Left kidney (tissue), 2 donors: ENCODE data around the gene RPL10A. TPM values are rescaled to one million over a fixed set of nuclear protein-coding genes. Genes with fewer than 3 reads are reported as not detected.

ENCODE experiments used
- DNase-seq: peaks from one replicate; pipeline ENCODE4 v3.0.0-alpha.2; 2013
- polyA plus RNA-seq: library from polyadenylated mRNA; unstranded; fragments of 120-200 nt; gene quantifications from one replicate; pipeline ENCODE4 v1.2.1, GENCODE V29; 2013; ENCODE audit not compliant: insufficient read length

The RPL10A gene
- polyA plus RNA-seq, 1 donor = 1,859 TPM

DNA sequence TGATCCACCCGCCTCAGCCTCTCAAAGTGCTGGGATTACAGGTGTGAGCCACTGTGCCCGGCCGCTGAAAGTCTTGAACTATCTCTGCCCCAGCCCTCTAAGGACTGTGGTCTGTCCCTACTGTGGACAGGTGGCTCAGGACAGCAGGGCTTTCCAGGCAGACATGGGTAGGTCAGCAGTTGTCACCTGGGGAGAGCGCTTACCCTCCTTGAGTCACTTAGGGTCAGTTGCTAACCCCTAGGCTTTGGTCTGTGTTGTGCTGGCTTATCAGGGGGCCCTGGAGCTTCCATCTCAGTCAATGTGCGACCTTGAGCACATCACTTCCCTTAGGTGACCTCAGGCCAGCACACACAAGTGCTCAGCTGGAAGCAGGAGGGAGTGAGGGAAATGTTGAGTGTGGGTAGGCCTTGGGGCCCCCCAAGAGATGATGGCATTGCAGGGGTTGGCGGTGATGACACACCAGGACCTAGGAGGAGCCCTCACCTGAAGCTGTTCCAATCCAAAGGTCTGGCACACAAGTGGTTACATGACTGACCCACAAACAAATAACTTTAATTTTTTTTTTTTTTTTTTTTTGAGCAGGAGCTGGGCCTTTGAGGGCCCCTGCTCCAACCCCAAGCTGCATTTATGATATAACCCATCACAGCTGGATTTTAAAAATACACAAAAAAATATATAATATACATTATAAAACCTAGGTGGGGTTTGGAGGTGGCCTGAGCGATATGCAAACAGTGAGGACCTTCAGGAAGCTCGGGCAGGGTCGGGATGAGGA lies 5.1 kb downstream of the RPL10A start:
- no peak for DNase-seq

DNA sequence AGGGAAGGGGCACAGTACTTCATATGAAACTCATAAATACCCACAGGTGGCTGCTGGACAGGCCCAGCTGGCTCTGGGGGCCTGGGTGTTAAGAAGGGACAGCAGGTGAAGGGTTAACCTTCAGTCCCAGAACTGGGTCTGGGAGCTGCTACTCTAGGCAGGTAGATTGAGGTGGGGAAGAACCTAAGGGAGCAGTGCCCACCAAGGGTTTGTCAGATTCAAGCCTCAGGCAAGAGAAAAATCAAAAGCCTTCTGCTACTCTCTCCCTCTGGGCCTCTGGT lies 5.6 kb downstream of the RPL10A start:
- no peak for DNase-seq

DNA sequence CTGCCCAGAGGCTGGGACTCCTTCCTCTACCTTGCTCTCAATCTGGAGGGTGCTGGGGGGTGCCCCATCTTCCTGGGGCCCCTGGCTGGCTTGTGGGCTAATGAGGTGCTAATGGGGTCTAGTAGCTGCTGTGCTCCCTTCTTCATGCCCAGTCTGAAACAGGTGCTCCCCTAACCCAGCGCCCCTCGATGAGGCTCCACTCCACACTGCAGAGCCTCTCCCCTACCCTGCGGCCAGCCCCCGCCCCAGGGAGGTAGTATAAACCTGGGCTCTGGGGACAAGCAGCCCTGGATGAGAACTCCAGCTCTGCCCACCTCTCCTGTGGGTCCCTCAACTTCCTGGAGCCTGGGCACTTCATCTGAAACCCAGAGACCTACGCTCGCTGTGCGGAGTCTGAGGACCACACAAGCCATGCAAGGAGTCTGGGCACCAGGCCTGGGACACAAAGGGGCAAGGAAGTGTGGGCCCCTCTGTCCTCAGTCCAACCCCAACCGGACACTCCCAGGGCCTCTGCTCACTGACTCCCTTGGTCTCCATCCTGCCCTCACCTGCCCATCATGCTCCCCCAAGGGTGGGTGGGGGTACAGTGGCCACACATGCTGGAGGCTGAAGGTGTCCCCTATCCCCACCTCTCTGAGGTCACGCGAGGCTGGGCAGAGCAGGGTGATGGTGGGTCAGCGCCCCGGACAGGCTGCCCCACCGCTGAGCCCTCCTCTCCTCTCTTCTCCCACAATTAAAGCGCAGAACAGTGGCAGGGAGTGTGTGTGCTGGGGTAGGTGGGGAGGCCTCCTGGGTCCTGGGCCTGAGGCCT lies 6.1 kb downstream of the RPL10A start:
- no peak for DNase-seq

DNA sequence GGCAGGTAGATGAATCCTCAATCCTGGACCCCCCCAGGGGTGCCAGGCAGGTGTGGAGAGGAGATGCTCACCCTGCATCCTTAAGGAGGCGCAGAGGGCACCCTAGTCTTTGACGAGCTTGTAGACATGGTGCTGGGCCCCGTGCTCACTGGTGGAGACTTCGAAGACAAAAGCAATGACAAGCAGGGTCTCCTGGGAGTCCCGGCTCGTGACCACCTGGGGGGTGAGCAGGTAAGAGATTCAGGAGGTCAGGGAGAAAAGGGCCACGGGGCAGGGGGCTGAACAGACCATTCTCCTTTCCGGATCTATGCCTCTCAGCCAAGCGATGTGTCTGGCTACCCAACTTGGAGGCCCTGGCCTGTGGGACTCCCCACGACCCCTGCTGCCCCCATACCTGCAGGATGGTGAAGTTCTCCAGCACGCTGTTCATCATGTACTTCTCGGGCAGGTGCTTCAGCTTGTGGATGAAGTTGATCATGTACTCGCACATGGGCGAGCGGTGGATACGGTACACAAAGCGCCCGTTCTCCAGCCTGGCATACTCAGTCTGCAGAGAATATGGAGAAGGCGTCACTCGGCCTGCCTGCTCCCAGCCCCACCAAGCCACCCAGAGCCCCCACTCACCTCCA lies 6.9 kb downstream of the RPL10A start:
- no peak for DNase-seq

DNA sequence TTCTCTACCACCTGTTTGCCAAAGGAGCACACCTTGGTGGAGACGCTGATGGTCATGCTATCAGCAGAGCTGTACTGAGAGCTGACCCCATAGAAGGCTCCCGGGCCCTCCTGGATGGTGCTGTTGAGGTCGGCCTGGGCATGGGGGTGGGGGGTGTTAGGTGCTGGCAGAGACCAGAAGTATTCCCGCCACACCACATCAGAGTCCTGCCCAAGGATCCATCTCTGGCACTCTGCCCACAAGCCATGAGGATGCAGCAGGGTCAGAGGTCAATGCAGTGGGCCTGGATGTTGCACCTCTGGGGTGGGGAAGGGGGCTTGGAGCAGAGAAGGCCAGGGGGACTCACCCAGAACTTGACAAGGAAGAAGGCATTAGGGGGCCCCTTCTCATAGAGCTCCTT lies 7.4 kb downstream of the RPL10A start:
- no peak for DNase-seq

DNA sequence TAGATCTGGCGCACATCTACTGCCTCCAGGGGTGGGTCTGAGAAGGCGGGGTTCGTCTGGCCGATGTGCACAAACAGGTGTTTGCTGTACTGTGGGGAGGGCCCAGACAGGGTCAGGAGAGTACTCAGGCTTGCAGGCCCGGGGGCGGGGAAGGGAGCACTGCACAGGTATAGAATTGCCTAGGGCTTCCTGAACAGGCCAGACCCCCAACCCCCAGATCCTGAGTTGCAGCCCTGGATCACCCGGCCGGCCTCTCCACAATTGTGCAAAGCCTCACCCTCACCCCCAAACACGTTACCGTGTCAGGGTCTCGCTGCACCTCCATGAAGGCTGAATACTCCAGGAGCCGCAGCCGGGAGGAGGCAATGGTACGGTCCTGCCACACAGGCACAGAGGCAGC lies 7.8 kb downstream of the RPL10A start:
- DNase-seq = no peak

DNA sequence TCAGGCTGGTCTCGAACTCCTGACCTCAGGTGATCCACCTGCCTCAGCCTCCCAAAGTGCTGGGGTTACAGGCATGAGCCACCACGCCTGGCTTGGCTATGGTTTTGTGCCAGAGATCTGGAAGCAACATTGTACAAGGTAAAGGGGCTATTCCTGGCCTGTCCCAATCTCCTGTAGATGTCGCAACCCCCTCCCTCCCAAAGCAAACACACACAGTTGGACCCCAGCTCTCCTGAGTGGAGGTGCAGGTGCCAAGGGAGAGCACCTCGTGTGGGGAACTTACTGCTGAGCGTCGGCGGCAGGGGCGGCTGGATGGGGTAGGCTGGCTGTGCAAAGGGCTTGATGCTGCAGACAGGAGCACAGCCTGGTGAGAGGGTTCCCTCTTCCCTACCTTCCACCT lies 8.8 kb downstream of the RPL10A start:
- no peak for DNase-seq

DNA sequence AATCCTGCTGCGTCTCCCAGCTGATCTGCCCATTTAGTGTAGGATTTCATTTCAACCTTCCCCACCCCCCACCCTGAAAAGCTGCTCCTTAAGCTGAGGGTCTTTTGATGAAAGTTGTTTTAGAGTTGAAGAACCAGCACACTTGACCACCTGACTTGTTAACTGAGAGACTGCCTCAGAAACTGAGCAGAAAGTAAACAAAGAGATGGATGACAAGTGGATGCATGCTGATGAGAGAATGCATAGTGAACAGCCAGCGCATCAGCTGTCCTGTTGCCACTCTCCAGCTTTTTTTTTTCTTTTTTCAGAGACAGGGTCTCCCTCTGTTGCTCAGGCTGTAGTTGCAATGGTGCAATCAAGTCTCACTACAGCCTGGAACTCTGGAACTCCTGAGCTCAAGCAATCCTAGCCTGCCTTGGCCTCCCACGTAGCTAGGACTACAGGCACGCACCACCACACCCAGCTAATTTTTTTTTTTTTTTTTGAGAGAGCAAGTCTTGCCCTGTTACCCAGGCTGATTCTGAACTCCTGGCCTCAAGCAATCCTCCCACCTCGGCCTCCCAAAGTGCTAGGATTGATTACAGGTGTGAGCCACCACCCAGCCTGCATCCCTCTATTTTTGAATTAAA lies 9.5 kb downstream of the RPL10A start:
- no peak for DNase-seq

DNA sequence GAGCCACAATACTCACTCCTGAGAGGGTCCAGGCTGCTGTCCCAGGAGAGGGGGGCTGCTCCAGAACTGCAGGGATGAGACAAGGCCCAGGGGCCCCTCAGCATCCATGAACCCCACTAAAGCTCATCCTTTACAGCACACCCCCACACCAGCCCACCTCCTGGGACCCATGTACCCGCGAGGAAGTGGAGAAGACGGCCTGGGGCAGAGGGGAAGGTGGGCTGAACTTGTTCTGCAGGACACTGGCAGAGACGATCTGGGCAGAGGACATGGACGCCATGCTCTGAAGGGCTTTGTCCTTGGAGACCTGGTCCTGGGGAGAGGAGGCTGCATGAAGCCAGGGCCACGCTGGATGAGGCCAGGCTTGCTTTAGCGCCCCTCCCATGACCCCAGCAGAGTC lies 10.1 kb downstream of the RPL10A start:
- no peak for DNase-seq

DNA sequence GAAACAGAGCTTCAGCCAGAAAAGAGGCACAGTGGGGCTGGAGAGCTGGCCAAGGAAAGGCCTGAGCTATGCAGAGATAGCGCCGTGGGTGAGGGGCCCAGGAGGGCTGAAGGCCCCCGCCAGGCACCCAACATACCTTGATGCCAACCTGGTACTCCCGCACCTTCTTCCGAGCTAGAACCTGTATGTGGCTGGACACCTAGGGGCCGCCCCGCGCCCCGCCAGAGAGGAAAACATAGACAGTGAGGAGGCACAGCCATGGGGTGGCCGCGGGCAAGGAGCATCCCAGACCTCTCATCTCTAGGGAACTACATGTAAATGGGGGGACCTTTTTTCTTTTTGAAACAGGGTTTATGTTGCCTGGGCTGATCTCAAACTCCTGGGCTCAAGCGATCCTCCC lies 12.0 kb downstream of the RPL10A start:
- DNase-seq = no peak

DNA sequence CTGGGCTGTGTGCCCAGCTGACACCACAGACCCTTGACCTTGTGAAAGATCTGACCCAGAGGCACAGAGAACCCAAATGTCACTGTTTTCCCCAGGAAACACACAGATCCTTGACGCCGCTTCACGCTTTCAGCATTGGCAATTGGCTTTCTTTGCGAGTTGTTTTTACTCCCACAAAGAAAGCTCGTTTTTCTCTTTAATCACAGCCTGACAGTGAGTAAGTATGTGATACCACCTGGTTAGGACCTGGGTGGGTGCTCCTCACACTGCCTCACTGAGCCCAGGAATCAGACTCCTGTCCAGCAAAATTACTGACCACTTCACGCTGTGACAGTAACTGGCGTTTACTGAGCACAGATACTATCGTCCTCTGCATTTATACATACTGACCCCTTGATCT lies 13.0 kb downstream of the RPL10A start:
- no peak for DNase-seq

DNA sequence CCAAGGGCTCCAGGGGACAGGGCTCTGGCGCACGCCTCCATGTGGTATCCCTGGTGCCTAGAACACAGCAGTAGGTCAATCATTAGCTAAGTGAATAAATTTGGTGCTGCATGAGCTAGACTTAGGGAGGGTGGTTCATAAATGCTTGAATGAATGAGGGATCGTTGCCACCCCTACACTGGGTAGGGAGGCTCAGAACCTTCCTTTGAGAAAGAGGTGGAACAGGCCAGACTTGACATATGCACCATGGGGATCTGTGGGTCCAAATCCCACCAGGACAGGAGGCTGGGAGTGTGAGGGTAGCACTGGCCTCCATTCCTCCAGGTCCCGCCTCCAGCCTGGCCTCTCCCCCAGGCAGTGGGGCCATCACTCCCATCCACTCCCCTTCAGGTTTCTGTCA lies 14.9 kb downstream of the RPL10A start:
- DNase-seq = no peak

DNA sequence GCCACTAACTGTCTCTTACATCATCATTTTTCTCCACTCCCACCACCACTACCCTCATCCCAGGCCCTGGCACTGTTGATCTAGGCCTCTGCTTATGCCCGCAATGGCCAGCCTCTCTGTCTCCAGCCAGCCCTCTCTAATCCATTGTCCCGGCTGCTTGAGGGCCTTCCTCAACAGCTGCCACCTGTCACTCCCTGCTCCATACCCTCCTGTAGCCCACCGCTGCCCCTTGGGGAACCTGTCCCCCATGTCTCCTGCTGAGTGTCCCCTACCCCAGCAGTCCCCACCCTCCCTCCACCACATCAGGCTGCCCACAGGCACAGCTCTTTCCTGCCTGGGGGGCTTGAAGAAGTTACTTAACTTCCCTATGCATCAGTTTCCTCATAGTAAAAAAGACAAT lies 15.3 kb downstream of the RPL10A start:
- no peak for DNase-seq

DNA sequence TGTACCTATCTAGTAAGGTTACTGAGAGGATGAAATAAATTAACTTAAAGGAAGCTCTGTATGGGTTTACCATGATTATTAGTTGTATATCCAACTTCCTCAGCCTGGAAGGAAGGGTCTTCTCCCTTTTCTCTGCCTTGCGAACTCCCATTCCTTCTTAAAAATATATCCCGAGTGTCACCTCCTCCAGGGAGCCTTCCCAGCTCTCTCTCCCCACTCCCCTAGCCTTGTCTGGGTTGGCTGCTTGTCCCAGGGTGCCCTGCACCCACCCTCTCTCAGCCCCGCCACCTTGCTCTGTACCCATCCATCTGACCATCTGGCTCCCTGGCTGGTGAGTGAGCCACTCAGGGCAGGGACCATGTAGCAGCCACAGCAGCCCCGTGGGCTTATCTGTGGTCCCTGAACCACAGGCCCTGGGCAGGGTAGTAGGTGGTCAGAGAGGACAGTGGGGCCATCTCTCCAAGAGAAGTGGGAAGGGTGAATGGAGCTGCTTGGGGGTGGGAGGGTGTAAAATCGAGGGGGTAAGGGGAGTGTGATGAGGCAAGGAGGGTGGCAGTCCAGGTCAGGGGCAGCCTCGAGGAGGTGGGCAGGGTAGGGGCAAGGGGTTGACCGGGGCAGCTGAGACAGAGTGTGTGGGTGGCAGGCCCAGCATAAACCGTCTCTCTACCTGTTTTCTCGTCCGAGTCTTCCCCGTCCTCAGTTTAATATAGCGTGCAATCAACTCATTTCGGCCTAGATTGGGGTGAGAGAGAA lies 15.9 kb downstream of the RPL10A start:
- no peak for DNase-seq

DNA sequence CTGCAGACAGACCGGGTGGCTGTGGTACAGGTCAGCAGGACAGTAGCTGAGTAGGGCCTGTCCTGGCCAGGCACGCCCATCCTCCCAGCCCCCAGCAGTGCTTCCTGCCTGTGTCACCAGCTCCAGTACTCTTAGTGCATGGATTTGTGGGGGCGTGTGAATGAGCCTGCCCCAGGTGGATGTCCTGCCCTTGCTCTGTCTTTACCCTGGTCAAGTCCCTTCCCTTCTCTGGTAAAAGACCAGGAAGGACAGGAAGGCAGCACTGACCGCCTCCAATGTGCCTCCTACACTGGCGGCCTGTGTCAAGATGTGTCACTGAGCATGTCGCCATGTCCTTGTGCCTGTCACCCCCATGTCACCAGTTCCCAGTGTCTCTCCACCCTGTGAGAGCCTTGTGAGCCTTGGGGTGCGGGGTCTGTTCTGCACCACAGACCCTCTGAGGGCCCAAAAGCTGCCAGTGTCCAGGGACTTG lies 16.8 kb downstream of the RPL10A start:
- no peak for DNase-seq

DNA sequence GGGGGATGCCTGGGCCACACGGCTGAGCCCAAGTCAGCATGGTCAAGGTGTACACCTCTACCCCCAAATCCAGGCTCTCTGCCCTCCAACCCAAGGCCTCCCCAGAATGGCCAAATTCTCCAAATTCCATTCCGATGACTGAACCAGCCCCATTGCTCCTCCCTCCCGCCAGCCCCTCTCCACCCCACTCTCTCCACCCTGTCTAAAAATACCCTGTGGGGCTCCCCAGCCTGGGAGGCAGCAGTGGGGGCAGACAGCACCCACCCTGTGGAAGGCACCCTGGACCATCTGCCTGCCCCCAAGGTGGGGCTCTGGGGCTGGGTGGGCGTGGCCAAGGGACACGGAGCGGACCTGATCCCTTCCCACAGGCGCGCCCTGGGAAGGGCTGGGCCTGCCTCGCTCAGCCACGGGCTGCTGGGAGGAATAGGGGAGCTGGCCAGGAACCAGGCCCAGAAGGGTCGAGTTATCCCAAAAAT lies 17.2 kb downstream of the RPL10A start:
- no peak for DNase-seq

DNA sequence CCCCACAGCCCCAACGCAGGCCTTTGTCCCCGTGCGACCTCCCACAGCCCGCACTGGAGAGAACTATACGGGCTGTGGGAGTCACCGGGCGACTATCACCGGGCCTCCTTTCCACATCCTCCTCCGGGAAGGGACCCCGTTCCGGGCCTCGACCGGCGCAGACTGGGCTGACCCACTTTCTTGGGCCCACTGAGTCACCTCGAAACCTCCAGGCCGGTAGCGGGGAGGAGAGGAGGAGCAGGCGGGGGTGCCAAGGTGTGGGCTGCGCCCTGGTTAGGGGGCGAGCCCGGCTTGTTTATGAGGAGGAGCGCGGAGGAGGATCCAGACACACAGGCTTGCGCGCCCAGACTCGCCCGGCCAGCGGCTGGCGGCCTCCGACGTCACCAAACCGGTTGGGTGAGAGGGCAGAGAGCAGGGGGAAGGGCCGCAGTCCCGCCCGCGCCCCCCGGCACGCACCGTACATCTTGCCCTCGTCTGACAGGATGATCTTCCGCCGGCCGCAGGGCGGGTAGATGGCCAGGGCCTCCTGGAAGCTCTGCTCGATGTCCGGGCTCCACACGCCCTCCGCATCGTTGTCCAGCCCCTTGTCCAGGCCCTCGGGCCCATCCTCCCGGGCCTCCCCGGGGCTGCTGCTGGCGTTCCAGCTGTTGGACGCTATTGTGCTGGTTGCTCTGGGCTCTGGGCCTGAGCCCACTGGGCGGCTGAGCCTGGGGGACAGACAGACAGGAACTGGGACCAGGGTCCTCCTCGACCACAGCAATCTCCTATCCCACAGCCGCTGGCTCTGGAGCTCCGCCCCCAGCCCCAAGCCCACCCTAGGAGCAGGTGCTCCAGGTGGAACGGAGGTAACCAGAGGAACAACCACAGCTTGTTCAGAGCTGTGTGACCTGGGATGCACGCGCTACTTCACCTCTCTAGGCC lies 18.1 kb downstream of the RPL10A start:
- peak; percentile 82 for DNase-seq

DNA sequence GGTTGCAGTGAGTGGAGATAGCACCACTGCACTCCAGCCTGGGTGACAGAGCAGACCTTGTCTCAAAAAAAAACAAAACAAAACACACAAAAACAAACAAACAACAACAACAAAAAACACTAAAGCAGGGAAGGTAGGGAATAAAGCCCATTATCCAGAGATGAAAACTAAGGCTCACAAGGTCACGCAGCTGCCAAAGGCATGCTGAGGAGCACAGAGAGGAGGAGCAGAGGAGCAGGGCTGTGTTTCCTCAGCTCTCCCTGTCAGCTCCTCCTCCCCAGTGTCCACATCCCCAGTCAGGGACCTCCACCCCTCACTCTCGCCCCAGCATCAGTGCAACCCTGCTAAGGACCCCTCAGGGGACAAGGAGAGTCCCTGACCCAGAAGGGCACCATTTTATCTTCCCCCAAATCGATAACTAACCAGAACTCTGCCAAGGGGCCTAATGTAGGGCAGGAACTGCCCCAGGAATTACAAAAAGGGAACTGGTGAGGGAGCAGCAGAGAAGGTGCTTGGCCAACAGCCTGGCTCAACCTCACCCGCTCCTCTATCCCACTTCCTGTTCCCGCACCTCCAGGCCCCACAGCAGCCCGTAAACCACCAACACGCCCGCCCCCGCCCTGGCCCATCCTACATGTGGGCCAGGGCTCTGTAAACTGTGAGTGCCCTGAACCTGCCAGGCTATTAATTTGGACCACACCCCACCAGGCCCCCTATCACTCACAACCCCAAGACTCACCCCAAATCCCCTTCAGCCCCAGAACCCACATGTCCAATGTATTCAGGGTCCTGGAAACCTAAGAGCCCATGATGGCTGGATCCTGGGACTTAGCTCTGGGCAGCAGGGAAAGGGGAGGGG lies 19.7 kb downstream of the RPL10A start:
- no peak for DNase-seq

DNA sequence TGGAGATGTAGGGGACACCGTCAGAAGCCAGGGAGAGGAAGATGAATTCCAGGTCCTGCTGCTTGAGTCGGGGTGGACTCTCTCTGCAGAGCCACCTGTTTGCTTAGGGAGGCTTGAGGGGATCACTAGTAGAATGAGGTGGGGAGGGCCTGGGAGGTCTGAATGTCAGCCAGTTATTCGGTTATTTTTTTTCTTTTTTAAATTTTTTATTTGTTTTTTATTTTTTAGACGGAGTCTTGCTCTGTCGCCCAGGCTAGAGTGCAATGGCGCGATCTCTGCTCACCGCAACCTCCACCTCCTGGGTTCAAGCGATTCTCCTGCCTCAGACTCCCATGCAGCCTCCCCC lies 20.3 kb downstream of the RPL10A start:
- no peak for DNase-seq

DNA sequence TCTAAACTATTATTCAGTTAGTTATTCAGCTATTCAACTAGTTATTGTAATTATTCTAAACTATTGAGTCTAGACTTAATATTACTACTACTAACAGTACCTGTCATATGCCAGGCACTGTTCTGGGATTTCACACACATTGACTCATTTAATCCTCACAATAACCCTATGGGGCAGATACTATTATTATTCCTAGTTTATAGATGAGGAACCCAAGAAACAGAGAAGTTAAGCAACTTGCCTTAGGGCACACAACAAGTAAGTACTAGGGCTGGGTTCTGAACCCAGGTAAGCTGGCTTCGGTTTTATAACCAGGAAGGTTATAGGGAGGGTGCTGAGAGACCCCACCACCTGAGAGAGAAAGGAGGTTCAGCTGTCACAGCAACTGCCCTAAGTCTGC lies 20.9 kb downstream of the RPL10A start:
- DNase-seq = no peak
